ENCODE data around the gene SETBP1. TPM values are rescaled to one million over a fixed set of nuclear protein-coding genes. Genes with fewer than 3 reads are reported as not detected.
"Not testable (repeated sequence)": the region's sequence is repeated elsewhere in the genome, so short reads cannot be mapped to it uniquely, and the experiment has no call there.

The SETBP1 gene
- total RNA-seq, 1 donor from 2014 or later: 1.5 TPM

DNA sequence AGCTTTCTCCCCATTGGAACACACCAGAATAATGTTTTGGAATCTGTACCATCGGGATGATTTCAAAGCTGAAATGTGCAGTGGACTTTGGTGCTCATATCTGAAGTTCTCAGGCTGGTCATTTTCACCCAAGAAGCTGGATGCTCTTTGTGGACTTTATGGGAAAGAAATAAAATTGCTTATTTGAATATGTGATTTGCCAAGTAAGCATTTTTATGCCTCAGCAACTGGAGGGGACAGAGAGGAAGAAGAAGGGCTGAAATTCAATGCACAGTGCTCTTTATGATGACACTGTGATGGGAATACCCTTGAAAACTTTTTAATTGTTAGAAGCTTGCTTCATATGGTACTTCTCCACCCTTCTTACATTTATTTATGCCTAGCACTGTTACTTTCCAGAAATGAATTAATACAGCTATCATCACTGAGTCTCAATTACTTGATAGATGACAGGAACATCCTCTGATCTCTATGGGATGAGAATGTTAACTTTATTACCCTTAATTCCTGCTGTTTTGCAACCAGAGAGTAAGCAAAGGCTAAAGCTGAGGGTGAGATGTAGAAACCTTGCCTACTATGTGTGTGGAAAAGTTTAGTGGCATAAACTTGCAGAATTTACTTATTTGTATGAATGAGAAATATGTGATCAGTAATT lies 23.6 kb downstream of the SETBP1 start:
- DNase-seq (ENCODE audit: extremely low read depth, low read depth, low spot score): no peak

DNA sequence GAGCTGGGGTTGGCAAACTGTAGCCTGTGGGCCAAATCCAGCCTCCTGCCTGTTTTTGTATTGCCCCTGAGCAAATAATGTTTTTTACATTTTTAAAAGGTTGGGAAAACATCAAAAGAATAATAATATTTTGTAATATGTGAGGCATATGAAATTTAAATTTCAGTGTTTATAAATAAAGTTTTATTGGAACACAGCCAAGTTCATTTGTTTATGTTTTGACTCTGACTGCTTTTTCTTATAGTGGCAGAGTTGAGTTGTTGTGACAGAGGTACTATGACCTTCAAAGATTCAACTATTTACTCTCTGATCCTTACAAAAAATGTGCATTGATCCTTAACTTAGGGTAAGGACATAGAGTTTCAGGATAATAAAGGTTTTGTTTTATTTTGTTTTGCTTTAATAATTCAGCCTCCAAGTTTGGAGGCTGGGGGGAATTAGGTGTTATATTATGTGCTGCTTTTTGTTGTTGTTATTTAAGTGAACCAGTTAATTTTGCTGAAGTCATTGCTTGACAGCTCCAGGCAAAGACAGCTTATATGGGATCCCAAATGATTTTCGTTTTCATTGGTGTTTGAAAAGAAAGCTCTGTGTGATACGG lies 24.5 kb downstream of the SETBP1 start:
- no peak for DNase-seq (ENCODE audit: extremely low read depth, low read depth, low spot score)

DNA sequence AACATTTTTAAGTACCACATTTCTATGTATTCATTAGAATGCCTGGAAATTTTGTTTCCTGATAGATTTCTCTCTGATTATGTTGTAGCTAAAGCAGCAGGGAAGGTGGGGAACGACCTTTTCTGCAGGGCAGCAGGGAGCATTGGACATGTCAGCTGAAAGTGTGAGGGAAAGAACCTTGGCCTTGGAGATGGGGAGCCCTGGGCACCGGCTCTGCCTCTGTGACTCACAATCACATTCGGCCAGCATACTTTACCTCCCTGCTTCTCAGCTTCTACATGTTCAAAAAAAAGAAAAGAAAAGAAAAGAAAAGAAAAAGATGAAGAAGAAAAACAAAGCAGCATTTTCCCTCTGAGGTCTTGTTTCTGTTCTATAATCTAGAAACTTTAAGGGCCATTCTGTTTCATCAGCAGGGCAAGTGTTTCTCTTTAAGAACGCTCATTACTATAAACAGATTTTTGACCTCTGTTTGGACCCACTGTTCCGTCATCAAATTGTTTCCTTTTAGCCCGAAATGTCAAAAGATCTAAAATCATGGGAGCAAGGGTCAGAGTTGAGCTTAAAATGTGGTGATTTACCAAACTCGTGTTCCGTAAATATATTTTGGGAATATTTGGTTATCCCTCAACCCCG lies 27.9 kb downstream of the SETBP1 start:
- DNase-seq (ENCODE audit: extremely low read depth, low read depth, low spot score): no peak

DNA sequence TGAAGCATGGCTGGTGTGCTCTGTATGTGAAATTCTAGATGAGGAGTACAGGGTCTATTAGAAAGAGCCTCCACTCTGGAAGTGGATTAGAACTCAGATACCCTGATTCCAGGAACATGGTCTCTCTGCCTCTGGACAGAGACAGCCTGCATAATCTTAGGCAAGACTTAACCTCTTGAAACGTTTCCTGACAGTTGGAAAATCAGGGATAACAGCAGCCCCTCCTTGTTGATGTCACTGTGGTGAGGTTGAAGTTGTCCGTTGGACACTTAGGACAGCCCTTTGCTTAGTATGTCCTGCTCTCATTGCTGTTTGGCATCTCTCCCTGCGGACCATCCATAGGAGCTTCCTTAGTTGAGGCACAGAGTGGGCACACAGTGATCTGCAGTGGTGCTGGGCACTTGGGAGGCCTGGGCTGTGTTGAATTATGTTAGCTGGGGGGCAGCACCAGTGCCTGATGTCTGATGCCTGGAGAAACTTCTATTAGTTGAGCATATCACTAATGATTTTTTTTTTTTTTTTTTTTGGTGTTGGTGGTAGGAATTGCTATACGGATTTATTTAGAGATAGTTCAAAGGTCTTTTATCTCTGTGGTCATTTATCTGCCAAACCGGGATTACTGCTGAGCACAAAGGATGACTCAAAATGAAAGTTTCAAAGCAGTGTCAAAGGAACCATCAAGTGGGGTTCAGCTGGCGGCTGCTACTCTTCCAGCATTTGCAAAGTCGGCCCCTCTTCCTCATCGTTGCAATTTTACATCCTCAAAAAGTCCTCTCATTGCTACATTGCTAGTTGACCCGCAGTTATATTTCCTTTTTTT lies 28.8 kb downstream of the SETBP1 start:
- DNase-seq (ENCODE audit: extremely low read depth, low read depth, low spot score): no peak

DNA sequence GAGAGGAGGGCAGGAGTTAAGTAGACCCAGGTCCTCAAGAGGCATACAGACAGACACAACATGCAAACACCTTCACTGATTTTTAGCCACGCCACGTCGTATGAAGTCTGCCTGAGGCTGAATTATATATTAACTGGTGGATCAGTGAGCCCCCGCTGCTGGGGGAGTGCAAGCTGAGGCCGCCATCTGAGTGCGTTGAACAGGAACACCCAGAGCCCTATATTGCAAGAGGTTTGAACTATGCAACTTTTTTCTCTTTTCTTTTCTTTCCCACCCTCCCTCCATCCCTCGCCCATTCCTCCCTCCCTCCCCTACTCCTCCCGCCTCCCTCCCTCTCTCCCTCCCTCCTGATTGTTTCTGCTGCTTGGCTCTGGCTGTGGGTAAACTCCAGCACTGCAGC lies 30.2 kb downstream of the SETBP1 start:
- DNase-seq (ENCODE audit: extremely low read depth, low read depth, low spot score): no peak

DNA sequence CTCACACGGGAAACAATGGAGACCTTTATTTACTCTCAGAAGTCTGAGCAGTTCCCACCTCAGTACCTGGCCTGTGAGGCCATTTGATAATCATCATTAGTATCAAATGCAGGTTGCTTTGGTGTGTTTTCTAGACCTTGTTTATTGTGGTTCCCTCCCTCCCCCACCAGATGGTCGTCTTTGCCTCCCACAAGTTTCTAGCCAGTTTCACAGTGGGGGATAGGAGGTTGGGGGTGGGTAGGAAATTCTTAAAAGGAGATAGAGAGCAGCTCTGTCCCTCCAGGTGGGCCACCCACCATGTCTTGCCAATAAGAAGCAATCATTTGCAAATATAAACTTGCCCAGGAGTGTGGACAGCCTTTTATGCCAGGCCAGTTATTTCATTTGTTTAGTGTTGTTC lies 31.3 kb downstream of the SETBP1 start:
- no peak for DNase-seq (ENCODE audit: extremely low read depth, low read depth, low spot score)

DNA sequence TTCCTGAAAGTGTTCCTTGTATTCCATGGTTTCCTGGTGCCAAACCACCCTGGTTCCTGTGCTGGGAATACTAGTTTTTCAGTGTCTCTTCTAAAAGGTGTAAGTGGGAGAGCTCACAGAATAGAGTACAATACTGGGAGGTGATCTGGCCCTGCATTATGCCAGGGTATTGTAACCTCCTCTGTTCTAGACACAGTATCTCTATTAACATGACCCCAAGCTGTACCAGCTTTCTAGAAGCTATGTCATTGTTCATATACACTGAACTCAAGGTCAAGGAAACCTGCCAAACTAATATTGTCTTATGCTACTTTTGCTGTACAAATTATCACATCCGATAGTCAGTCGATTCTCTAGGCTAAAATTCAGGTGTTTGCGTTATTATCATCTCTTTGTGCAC lies 32.7 kb downstream of the SETBP1 start:
- DNase-seq (ENCODE audit: extremely low read depth, low read depth, low spot score): no peak

DNA sequence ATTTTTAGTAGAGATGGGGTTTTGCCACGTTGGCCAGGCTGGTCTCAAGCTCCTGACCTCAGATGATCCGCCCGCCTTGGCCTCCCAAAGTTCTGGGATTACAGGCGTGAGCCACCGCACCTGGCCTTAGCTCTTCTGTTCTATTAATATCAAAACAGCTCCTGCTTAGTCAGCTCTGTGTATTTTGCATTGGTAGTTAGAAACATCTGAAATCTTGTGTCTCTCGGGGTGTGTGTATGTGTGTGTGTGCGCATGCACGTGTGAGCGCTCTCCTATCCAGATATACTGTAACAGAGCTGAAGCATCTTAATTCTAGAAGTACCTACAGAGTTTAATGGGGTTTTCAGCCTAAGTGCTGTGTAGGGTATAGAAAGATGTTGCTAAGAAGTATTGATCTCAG lies 33.7 kb downstream of the SETBP1 start:
- no peak for DNase-seq (ENCODE audit: extremely low read depth, low read depth, low spot score)

DNA sequence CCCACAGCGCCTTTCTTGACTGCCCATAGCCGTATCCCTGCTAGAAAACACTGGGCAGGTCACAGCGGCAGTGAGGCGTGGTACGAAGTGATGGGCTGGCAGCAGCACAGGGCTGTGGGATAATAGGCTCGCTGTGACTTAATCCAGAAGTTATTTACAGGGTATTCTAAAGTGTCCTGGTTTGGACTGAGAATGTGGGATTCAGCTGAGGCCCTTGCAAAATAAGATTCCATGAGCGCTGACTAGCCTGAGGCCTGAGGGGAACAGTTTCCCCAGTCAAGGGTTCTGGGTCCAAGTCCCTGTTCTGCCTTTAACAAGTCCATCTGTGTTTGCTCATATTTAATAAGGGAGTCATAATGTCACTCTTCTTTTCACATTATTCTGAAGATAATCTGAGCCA lies 34.6 kb downstream of the SETBP1 start:
- no peak for DNase-seq (ENCODE audit: extremely low read depth, low read depth, low spot score)

DNA sequence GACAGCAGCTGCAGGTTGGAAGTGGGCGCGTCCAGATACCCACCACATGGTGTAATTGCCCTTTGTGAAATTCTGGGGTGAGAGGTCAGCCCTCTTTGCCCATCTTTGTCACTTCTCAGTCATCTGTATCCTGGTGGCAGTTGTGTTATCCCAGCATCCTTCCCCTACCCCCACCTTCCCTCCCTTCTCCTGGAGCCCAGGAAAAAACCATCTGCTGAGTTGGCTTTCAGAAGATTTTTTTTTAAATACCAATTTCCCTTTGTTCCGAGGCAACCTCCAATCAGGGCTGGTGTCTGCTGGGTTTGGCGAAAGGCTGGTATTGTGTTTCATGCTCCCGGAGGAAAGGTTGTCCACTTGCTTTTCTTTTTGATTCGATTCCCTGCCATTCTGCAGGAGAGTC lies 35.2 kb downstream of the SETBP1 start:
- DNase-seq (ENCODE audit: extremely low read depth, low read depth, low spot score): no peak

DNA sequence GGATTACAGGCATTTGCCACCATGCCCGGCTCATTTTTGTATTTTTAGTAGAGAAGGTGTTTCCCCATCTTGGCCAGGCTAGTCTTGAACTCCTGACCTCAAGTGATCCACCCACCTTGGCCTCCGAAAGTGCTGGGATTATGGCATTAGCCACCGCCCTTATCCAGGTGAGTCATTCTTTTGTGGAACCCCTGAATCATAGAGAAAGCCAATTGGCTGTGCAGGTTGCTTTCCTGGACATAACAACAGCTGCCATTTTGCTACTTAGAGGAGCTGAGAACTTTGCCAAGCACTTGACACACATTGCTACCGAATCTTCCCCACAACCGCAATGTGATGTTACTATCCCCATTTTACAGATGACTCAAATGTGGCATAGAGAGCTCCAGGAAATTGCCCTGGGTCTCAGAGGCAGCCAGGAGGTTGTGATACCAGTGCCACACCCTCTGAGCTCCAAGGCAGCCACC lies 36.0 kb downstream of the SETBP1 start:
- no peak for DNase-seq (ENCODE audit: extremely low read depth, low read depth, low spot score)

DNA sequence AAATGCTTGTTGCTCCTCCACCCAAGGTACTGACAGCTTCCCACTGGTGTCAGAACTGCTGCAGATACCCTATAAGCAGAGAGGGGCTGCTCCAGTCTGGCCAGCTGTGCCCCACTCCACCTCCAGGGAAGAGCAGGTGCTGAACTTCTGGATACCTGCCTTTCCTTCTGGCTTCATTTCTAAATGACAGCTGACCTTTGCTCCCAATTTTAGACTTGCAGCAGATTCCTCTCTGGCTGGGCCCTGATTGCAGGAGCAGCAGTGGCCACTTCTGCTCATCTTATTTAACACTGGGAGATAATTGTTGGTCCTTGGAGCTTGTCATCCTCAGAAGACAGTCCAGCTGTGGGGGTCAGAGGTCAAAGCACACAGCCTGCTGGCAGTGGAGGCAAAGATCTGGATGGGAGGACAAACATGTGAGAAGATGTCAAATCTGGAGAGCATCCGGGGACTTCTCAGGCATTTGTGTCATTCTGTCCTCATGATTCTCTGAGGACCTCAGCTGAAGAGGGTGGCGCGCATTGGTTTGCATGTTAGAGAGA lies 38.9 kb downstream of the SETBP1 start:
- DNase-seq (ENCODE audit: extremely low read depth, low read depth, low spot score): no peak

DNA sequence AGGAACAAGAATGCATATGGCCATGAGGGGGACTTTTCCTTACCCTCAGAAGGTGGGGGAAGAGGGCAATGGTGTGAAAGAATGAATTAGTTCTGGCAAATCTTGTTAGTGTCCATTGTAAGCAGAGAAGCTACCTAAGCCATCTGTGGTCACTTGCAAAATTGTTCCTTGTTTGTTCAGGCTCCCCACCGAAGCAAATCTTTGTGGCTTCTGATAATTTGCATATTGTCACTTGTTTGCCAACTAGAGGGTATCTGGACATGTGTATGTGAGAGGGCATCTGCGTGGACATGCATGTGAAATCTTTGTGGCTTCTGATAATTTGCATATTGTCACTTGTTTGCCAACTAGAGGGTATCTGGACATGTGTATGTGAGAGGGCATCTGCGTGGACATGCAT lies 41.1 kb downstream of the SETBP1 start:
- not testable (repeated sequence) for DNase-seq (ENCODE audit: extremely low read depth, low read depth, low spot score)

DNA sequence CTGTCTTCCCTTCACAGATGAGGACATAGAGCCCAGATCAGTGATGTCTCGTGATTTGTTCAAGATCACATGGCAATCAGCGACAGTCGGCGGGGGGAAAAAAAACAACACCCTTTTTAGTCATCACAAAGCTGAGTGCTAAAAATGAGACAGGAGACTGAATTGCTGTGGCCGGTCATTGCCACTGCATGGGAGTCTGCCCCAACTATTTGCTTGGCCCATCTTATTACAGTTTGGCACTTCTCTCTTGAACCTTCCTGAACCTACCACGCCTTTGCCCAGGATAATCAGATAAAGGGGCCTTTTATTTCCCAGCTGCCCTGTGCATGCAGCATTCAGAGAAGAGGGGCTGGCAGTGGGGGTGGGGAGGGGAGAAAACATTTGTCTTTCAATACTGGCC lies 42.7 kb downstream of the SETBP1 start:
- DNase-seq (ENCODE audit: extremely low read depth, low read depth, low spot score): no peak

DNA sequence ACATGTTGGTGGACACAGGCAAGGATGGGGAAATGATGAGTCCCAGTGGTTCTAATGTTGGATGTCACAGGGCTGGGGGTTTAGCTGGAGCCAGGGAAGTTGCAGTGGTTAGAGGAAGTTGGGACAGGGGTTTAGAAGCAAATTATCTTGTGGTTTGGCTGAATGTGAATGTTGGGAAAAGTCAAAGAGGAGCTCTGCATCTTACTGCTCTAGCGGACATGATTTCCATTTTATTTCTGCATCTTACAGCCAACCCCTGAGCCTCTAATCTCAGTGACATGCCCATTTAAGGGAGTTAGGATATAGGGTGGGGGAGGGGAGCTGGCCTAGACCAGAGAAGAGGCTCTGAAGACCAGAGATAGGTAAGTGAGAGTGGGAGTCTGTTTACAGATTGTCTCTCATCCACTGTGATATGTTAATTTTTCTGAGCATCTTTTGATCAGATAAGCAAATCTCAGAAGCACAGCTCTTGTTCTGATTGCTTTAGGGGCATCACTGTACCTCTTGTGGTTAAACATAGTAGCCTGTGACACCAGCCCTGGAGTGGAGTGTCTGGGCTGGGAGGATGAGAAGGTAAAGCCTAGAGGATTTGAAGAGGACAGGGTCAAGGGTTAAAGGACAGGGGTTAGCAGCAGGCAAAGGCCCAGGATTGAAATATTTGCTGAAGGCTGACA lies 43.6 kb downstream of the SETBP1 start:
- DNase-seq (ENCODE audit: extremely low read depth, low read depth, low spot score): no peak

DNA sequence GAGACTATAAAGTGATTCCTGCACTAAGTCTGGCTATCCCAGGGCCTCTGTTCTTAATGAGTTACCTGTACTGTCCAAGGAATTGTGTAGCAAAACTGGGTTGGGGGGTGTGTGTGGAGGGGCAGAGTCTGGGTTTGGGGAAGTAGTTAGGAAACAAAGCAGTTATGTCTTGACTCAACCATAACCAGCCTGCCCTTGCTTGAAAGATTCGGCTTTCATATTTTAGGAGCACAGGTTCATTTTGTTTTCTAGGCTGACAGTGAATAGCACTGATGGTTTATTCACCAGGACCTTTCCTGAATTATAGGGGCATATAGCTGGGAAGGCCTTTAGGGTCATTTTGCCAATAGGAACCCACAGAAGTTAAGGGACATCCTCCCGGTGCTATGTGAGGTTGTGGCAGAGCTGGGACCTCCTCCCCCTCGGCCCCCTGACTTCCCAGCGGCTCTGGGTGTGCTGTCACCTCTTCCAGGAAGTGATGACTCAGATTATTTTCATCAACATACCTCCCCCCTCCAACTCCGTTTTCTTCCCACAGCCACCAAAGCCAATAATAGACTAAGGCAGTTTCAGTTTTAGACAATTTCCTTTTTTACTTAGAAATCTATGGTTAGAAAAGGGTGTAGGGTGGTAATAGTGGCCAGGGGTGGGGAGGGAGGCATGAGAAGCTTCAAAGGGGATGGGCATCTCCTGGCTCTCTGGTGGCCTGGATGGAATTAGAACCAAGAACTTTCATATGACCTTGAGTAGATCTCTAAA lies 44.8 kb downstream of the SETBP1 start:
- no peak for DNase-seq (ENCODE audit: extremely low read depth, low read depth, low spot score)

DNA sequence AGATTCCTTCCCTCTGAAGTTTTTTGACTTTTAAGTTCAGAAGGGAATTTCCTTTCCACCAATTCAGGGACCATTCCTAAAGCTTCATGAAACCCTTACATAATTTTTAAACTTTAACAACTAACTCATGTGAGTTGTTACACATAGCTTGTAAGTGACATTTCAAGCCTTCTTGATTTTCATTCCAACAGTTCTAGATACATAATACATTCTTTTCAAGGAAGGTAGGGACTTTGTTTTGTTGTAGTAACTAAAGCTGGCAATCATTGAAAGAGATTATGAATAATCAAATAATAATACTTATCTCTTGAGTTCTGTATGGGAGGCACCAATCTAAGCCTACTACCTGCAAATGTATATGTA lies 45.4 kb downstream of the SETBP1 start:
- no peak for DNase-seq (ENCODE audit: extremely low read depth, low read depth, low spot score)

DNA sequence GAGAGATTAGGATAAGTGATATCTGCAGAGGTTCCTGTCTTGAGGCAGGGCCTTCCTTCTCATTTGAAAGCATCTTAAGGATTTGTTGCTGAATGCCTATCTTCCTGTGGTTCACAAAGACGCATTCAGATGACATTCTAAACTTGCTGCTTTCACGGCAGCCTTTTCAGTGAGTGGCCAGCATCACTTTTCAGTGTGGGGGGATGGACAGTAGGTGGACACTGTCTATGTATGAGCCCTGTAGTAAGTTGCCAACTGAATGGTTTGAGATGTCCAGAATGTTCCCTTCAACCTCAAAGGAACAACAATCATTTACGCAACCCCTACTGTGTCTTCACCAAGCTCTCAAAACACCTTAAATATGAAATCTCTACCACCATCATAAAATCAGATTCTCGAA lies 46.6 kb downstream of the SETBP1 start:
- no peak for DNase-seq (ENCODE audit: extremely low read depth, low read depth, low spot score)

DNA sequence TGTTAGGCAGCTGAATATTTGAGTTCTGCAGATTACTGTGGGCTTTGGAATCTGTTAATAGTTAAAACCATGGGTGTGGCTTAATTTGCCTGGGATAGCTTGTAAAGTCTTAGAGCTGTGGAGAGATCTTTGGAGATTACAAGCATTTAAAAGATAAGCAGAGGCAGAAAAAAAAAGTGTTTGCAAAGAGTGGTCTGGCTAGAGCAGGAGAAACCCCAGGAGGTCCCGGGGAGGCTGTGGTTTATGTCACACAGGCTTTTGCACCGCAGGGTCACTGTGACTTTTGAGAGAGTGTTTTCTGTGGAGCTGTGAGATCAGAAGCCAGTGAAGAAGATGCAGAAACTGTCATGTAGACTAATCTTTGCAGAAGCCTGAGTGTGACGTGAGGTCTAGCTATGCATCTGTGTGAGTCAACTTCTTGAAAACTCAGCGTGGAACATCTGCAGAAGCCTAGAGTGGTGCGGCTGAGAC lies 49.0 kb downstream of the SETBP1 start:
- no peak for DNase-seq (ENCODE audit: extremely low read depth, low read depth, low spot score)

Data from glomerular endothelial cell (primary cell).